ENCODE measurements around the gene GRSF1.
"Not testable (repeated sequence)": the region's sequence is repeated elsewhere in the genome, so short reads cannot be mapped to it uniquely, and the experiment has no call there.

GRSF1 gene, protein sequence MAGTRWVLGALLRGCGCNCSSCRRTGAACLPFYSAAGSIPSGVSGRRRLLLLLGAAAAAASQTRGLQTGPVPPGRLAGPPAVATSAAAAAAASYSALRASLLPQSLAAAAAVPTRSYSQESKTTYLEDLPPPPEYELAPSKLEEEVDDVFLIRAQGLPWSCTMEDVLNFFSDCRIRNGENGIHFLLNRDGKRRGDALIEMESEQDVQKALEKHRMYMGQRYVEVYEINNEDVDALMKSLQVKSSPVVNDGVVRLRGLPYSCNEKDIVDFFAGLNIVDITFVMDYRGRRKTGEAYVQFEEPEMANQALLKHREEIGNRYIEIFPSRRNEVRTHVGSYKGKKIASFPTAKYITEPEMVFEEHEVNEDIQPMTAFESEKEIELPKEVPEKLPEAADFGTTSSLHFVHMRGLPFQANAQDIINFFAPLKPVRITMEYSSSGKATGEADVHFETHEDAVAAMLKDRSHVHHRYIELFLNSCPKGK

DNA sequence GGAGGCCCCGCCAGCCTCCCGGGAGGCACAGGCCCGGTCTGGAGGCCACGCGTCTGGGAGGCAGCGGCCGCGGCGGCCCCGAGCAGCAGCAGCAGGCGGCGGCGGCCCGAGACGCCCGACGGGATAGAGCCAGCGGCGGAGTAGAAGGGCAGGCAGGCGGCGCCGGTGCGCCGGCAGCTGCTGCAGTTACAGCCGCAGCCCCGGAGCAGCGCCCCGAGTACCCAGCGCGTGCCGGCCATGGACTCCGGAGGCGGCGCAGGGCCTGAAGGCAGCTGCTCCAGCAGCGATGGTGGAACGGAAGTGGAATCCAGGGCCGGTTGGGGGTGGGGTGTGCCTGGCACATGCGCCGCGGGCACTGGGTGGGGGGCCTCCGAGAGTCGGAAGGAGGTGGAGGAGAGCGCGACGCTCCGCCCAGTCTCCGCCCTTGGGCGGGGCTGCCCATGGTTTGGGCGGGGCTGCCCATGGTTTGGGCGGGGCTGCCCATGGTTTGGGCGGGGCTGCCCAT lies at the start of gene GRSF1:
TSS of gene GRSF1 (minus strand) at position 302 of the 505 bp plus-strand sequence. CDS start at position 239, 63 bp downstream.
- peak; percentile 94 for DNase-seq

- DNase-seq = no peak
These were observed 45.5 kb upstream of the GRSF1 start for GRCh38 chr4:70885174-70885573.

- DNase-seq = no peak
These were observed 41.0 kb upstream of the GRSF1 start for GRCh38 chr4:70880739-70881138.

DNA sequence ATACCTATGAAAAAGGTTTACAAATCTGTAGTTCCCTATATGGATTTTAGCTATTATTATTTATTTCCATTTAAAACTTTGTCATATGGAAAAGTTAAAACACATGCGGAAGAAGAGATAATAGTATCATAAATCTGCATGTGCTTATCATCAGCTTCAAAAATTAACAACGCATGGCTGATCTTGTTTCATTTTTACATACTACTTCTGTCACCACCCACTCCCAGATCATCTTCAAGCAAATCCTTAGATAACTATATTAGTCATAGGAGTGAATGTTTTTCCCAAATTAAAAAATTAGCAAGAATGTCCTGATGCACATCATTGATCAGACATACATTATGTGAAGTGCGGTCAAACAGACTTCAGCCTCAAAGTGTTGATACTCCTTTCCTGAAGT lies 37.9 kb upstream of the GRSF1 start:
- DNase-seq = no peak

DNA sequence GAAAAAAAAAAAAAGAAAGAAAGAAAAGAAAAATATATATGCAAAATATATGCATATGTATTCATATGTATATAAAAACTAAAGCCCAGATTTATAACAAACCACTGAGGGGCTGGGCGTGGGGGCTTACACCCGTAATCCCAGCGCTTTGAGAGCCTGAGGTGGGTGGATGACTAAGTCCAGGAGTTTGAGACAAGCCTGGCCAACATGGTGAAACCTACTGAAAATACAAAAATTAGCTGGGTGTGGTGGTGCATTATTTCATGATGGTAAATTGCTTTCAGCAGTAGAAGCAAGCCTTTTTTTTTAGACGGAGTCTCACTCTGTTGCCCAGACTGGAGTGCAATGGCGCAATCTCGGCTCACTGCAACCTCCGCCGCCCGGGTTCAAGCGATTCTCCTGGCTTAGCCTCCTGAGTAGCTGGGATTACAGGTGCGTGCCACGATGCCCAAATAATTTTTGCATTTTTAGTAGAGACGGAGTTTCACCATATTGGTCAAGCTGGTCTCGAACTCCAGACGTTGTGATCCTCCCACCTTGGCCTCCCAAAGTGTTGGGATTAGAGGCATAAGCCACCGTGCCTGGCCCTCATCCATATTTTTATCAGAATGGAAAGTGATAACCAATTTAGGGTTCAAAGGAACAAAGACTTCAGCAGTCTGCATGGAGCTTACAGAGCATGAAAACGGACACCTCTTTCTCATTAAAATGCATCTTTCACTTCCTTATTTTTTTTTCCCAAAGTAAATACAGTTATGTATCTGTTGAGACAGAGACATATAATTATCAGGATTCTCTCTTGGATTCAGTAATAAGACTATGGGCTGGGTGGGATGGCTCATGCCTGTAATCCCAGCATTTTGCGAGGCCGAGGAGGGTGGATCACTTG lies 34.8 kb upstream of the GRSF1 start:
- DNase-seq = no peak

- DNase-seq = no peak
These were observed 33.5 kb upstream of the GRSF1 start for GRCh38 chr4:70873216-70873615.

DNA sequence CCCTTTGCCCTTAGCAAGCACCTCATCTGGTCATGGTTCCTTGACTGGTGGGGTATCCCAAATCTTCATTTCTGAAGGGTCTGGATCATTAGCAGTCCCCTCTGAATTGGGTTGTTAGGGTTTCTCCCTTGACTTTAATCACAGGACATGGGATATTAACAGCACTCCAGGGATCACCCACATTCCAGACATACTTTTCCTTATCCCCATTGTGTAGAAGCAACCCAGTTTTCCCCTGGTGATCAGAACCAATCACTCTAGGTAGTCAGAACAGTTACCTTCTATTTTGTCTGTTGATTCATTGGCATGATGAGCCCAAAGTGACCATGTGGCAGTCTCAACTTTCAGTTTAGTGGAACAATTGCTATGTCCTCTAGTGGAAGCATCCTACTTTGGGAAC lies 29.1 kb upstream of the GRSF1 start:
- no peak for DNase-seq

GRCh38 chr4:70863099-70863790 lies 23.6 kb upstream of the GRSF1 start:
- no peak for DNase-seq

DNA sequence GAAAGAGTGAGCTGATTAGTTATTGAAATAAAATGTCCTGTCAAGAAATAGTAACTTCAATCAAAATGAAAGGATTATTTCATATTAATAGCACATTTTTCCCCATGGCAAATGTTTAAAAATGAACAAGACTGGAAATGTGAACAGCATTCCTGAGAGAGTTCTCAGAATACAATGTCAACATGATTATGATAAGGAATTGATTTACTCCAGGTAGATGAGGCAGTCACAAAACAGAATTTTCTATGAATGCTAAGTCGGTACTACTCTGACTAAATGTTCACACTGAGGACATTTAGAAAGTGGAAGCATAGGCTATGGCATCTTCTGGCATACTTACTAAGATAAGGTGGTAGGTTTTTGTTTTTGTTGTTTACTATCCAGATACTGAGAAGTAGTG lies 19.4 kb upstream of the GRSF1 start:
- DNase-seq = no peak

DNA sequence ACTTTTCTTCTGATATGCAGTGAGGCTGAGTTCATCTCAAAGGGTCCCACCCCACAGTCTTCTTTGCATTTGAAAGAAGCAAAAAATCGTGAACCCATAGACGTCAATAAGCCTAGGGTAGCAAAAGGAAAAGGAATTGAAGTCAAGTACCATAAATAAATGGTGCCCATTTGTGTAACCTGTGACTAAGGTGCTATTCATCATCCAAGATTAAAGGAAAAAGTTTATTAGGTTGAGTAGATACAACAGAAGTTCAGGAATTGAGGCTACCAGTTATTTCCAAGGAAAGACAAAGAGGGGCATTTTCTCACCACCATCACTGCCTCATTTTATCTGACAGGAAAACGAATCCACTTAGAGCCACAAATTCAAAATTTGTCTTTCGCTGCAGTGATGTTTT lies 18.8 kb upstream of the GRSF1 start:
- DNase-seq = no peak

- DNase-seq = no peak
These were observed 15.8 kb upstream of the GRSF1 start for GRCh38 chr4:70855464-70855863.

GRCh38 chr4:70849291-70849690 lies 9.6 kb upstream of the GRSF1 start:
- DNase-seq = no peak

GRCh38 chr4:70844180-70844579 lies 4.5 kb upstream of the GRSF1 start:
- DNase-seq = no peak

- DNase-seq = no peak
These were observed 3.2 kb upstream of the GRSF1 start for GRCh38 chr4:70842761-70843435.

DNA sequence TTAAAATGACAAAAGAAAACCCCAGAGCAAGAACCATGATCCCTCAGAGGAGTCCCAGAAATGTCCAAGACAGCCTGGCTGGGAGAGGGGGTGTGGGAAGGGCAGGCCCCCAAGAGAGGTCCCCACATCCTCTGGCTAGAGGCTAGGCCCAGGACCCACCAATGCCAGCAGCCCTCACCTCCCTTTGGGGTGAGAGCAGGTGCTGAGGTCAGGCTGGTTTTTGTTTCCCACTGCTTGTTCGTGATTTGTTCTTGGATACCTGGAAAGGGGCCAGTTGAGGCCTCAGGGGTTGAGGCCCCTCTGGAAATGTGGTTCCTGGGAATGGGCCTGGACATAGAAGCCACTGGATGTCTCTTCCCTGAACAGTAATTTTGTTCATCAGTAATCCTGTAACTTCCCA lies 2.3 kb upstream of the GRSF1 start:
- no peak for DNase-seq

- no peak for DNase-seq
These were observed 1.5 kb upstream of the GRSF1 start for GRCh38 chr4:70841211-70841610.

- DNase-seq = not testable (repeated sequence)
These were observed 941 bp upstream of the GRSF1 start for GRCh38 chr4:70840631-70841030.

- DNase-seq = peak; percentile 82
These were observed 447 bp upstream of the GRSF1 start for GRCh38 chr4:70840137-70840536.

GRCh38 chr4:70838666-70839588 lies 763 bp downstream of the GRSF1 start:
- DNase-seq = peak; percentile 49

DNA sequence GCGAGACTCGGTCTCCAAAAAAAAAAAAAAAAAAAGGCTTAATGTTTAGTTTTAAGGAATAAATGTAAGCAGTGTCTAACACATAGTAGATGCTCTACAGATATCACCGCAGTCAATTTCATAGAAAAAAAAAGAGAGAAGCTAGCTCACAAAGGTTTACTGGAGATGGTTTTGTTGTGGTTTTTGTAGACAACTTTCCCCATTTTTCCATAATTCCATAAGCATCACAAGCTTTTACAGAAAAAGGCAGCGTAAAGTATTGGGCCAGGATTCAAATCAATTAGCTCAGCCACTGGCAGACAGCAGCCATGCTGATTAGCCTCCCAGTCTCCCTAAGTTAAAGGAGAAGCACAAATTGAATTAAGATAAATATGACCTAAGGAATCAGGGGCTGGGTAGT lies 1.5 kb downstream of the GRSF1 start:
- DNase-seq = no peak

DNA sequence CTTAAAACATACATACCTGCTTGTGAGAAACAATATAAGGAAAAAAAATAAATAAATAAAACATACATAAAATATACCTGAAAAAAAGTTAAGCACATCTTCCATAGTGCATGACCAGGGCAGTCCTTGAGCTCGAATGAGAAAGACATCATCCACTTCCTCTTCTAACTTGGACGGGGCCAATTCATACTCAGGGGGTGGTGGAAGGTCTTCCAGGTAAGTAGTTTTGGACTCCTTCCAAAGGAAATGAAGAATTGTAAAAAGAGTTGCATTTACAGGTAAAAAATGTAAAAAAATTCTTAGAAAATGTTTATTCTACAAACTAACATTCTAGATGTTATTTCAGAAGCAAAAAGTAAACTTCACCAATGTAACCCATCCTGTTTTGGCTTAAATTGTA lies 3.6 kb downstream of the GRSF1 start:
- DNase-seq = no peak
